MG63 (cell line): ENCODE data around the gene MYBPHL. TPM values are rescaled to one million over a fixed set of nuclear protein-coding genes. Genes with fewer than 3 reads are reported as not detected.
A peak's percentile ranks its signal among the peaks of the same experiment; 100 is the strongest.

Source experiments
- DNase-seq: peaks from one replicate; pipeline ENCODE4 v3.0.0-alpha.2; 2020
- H3K27me3 ChIP-seq: fragments of 250-450 bp; sonication (Bioruptor Pico); 2 replicates; pipeline ENCODE4 v1.5.1; 2020; ENCODE audit warnings: mild to moderate bottlenecking, moderate library complexity
- H3K36me3 ChIP-seq: fragments of 250-450 bp; sonication (Bioruptor Pico); 2 replicates; pipeline ENCODE4 v1.5.1; 2020; ENCODE audit warnings: mild to moderate bottlenecking, moderate library complexity
- H3K4me3 ChIP-seq: fragments of 250-450 bp; sonication (Bioruptor Pico); 2 replicates; pipeline ENCODE4 v1.5.1; 2020; ENCODE audit warnings: mild to moderate bottlenecking, moderate library complexity
- H3K9me3 ChIP-seq: fragments of 250-450 bp; sonication (Bioruptor Pico); 2 replicates; pipeline ENCODE4 v1.5.1; 2020; ENCODE audit warnings: mild to moderate bottlenecking, moderate library complexity
- total RNA-seq: library from RNA; depleted of rRNA; stranded (reverse); fragments of >200 nt; shearing (Covaris generic); gene quantifications from 2 replicates; pipeline ENCODE4 v1.2.3, GENCODE V29; 2014; ENCODE audit warnings: low replicate concordance; rRNA removed

MYBPHL gene, protein sequence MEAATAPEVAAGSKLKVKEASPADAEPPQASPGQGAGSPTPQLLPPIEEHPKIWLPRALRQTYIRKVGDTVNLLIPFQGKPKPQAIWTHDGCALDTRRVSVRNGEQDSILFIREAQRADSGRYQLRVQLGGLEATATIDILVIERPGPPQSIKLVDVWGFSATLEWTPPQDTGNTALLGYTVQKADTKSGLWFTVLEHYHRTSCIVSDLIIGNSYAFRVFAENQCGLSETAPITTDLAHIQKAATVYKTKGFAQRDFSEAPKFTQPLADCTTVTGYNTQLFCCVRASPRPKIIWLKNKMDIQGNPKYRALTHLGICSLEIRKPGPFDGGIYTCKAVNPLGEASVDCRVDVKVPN
- total RNA-seq, result not detected in 2 replicates

DNA sequence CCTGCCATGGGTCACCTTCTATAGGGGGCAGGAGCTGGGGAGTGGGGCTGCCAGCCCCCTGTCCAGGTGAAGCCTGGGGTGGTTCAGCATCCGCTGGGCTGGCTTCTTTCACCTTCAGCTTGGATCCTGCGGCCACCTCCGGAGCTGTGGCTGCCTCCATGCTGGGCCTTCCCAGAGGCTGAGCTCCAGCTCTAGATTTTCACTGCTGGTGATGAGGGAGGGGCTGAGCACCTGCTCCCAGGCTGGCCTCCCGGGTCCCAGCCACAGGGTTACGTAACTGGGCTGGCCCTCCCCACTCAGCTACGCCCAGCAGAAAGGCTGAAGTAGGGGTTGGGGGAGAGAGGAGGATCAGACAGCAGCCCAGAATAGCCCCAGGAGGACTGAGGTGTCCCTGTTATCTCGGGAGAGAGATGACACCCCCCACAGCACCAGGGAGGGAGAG lies at the start of gene MYBPHL:
TSS of gene MYBPHL (minus strand) at position 180 of the 442 bp plus-strand sequence. CDS start at position 160, 20 bp downstream.
- no peaks in the 10 kb centered on the region for H3K9me3 ChIP-seq
- DNase-seq, result no peak

DNA sequence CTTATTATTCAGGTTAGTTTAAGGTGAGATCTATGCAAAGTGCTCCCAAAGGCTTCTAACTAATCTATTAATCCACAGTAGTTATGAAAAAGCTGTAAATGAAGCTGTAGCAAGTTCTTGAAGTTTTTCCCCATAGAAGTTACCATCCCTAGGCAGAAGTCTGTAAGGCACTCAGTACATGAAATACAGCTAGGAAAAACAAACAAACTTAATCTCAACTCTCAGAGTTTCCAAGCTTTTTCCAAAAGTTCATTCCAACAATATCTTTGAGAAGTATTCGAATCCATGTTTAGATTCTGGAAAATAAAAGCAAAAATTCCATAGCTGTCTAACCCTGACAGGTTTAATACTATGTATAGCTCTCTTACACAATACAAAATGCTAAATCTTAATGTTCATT lies 49.7 kb upstream of the MYBPHL start:
- Histone ChIP-seq H3K36me3 (no peaks in the 10 kb centered on the region), H3K27me3 (peaks cover 31% of the 10 kb centered on the region), H3K4me3 (no peak overlapping the region), H3K9me3 (no peaks in the 10 kb centered on the region)
- no peak for DNase-seq

More for the DNA sequence above, at the start of gene MYBPHL:
- no peak within 1 kb of the TSS for H3K4me3 ChIP-seq
- H3K27me3 ChIP-seq, result peaks cover 10% of the 10 kb centered on the region
- no peaks in the 10 kb centered on the region for H3K36me3 ChIP-seq

DNA sequence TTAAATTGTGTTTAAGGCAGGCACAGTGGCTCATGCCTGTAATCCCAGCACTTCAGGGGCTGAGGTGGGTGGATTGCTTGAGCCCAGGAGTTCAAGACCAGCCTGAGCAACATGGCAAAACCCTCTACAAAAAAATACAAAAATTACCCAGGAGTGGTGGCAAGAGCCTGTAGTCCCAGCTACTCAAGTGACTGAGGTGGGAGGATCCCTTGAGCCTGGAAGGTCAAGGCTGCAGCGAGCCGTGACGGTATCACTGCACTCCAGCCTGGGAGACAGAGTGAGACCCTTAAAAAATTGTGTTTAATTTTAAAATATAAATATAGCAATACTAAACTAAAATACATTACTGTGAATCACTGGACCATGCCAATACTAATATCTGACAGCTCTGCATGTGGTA lies 48.1 kb upstream of the MYBPHL start:
- Histone ChIP-seq H3K36me3 (no peaks in the 10 kb centered on the region), H3K9me3 (no peaks in the 10 kb centered on the region), H3K4me3 (no peak overlapping the region), H3K27me3 (peaks cover 31% of the 10 kb centered on the region)
- no peak for DNase-seq

DNA sequence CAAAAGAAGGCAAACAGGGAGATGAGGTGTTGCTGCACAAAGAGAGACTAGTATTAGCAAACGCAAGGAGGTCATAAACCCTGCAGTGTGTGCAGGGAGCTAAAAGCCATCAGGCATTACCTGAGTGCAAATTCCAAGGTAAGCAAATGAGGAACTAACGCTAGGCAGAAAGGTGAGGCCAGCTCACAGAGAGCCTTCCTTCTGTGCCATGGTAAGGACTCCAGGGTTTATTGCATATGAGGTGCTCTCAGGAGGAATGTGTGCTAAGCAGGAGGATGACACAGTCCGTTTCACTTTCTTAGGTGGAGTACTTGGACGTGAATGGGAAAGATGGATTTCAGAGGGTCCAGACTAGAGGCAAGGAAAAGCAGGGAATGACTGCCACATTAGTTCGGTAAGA lies 44.6 kb upstream of the MYBPHL start:
- Histone ChIP-seq H3K9me3 (no peaks in the 10 kb centered on the region), H3K4me3 (no peak overlapping the region), H3K36me3 (no peaks in the 10 kb centered on the region), H3K27me3 (peaks cover 23% of the 10 kb centered on the region)
- DNase-seq, result no peak

DNA sequence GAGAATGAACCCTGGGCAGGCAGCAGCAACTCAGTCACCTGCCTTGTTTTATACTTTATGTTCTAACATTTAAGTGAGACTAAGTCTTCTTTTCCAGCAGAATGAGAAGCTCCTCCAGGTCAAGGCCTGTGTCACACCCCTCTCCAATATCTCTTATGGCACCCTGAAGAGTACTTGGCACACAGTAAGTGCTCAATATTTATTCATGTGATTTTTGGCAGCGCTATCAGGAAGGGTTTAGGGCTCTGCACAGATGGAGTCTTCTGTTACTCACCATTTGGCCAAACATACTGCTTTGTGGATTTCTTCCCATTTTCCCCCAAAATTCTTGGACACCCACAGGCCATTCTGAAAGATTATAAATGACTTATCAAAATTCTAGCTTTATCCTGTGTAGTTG lies 43.8 kb upstream of the MYBPHL start:
- Histone ChIP-seq H3K27me3 (peaks cover 21% of the 10 kb centered on the region), H3K9me3 (no peaks in the 10 kb centered on the region), H3K4me3 (no peak overlapping the region), H3K36me3 (no peaks in the 10 kb centered on the region)
- DNase-seq, result peak; percentile 61

DNA sequence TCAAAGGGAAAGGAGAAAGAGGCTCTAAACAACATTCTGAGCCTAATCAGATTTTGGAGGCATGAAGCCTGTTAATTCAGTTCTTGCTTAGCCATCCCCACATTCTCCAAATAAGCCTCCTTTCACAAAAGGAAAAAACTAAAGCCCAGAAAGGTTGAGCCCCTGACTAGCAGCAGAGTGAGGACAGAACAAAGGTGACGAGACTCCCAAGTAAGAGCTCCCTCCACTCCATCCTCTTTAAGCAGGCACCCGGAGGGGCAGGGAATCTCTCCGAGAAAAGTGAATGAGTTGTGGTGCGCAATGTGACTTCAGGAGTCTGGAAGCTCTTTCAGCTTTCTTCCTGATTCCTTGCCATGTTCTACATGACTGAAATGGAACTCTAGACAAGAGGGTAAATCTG lies 43.4 kb upstream of the MYBPHL start:
- Histone ChIP-seq H3K9me3 (no peaks in the 10 kb centered on the region), H3K4me3 (no peak overlapping the region), H3K36me3 (no peaks in the 10 kb centered on the region), H3K27me3 (peaks cover 21% of the 10 kb centered on the region)
- DNase-seq, result no peak

DNA sequence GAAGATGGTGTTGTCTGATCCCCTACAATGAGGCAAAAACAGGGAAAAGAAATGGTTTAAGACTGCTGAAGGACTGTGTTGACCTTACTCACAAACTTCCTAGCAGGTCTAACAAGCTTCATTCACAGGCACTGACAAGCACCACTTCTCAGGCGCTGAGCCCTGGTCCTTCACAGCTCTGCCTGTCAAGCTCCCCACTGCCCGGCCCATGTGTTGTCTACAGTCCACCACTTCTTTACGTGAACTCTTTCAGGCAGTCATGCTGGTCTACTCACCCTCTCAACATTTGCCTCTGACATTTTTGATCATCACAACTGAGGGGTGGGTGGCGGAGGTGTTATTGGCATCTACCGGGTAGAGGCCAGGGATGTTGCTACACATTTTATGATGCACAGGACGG lies 40.7 kb upstream of the MYBPHL start:
- no peak for DNase-seq
- no peaks in the 10 kb centered on the region for H3K9me3 ChIP-seq
- H3K4me3 ChIP-seq, result no peak overlapping the region
- no peaks in the 10 kb centered on the region for H3K36me3 ChIP-seq
- peaks cover 18% of the 10 kb centered on the region for H3K27me3 ChIP-seq

DNA sequence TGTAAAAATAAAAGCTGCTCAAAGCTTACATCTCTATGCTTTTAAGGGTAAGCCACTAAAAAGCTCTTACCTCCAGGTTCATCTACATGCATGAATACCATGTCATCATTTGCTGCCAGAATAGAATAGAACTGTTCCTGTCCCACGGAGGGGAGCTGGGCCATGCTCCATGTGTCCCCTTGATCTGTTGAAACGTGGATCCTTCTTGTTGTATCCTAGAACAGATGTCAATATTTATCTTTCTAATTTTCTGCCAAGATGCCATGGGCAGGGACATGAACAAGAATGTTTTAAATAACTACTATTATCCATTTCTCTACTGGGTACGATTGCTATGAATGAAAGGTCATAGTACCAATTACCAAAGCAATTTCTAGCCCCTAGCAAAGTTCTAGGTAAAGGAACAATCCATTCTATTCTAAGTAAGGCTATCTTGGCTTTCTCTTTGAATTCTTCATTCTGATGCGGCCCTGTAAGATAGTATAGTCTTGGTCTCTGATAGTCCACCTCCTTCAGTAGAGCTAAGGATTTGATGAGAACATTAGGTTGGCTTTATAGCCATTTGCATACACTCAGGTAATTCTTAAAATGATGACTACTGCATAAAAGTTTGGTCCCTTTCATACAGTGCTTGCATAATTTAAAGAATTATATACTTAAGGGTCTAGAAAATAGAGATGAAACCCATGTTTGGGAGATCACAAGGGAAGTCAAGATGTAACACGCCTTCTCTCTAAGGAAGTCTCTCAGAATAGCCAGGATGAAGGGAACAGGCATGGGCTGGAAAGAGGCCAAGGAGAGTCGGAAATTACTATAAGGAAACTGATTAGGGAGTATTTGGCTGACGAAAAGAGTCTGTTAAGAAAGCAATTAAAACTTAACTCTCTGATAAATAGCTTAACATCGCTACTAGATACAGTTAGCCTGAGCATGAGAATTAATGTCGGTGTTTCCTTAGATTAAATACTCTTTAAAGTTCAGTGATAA lies 35.4 kb upstream of the MYBPHL start:
- DNase-seq, result no peak
- Histone ChIP-seq H3K4me3 (no peak overlapping the region), H3K27me3 (peaks cover 12% of the 10 kb centered on the region; the same call in 1 of the 2 replicates), H3K36me3 (no peaks in the 10 kb centered on the region), H3K9me3 (no peaks in the 10 kb centered on the region)

DNA sequence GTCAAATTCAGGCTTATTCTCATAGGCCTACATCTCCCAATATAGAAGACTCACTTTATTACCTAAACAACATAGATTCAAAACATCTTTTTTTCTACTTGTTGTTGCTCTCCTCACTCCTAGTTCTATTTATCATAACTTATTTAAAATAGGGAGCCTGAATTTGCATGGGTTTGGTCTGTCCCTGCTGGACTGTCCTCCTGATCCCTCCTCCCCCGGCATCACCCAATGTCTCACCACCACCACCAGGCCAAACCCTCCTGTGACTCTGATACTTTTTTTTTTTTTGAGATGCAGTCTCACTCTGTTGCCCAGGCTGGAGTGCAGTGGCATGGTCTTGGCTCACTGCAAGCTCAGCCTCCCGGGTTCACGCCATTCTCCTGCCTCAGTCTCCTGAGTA lies 31.8 kb upstream of the MYBPHL start:
- H3K27me3 ChIP-seq, result peaks cover 9% of the 10 kb centered on the region; the same call in 1 of the 2 replicates
- no peak overlapping the region for H3K4me3 ChIP-seq
- H3K36me3 ChIP-seq, result no peaks in the 10 kb centered on the region
- H3K9me3 ChIP-seq, result no peaks in the 10 kb centered on the region
- DNase-seq, result no peak

DNA sequence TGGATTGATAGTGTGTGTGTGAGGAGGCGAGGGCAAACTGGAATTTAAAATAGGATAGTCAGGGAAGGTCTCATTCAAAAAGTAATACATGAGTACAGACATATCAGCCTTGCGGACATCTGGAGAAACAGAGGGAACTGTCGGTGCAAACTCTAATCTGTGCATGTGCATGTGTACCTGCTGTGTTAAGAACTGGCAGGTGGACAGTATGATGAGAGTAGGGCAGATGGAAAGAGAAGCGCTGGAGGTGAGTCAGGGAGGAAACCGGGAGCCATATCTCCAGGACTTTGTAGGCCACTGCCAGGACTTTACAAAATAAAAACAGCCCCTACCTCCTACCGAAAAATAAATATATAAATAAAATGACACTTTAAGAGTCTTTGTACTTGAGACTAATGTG lies 31.3 kb upstream of the MYBPHL start:
- H3K36me3 ChIP-seq, result no peaks in the 10 kb centered on the region
- H3K27me3 ChIP-seq, result peaks cover 9% of the 10 kb centered on the region; the same call in 1 of the 2 replicates
- no peak overlapping the region for H3K4me3 ChIP-seq
- no peak for DNase-seq
- peaks cover 2% of the 10 kb centered on the region for H3K9me3 ChIP-seq

DNA sequence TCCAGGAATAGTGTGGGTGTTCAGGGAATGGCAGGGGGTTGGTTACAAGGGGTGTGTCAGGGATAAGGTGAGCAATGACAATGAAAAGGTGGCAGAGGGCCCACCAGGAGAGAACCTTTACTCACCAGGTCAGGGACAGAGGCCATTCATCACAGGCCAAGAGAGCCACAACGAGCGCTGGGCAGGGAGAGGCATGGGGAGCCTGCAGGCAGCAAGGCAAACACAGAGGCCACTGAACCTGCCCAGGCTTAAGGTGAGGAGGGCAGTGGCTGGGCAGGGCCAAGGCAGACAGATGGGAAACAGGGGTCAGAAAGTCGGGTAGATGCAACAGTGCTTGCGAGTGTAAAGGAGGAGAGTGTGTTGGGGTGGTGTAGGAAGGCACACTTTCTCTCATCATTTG lies 28.3 kb upstream of the MYBPHL start:
- Histone ChIP-seq H3K27me3 (no peaks in the 10 kb centered on the region), H3K9me3 (peaks cover 27% of the 10 kb centered on the region), H3K4me3 (no peak overlapping the region), H3K36me3 (no peaks in the 10 kb centered on the region)
- no peak for DNase-seq

DNA sequence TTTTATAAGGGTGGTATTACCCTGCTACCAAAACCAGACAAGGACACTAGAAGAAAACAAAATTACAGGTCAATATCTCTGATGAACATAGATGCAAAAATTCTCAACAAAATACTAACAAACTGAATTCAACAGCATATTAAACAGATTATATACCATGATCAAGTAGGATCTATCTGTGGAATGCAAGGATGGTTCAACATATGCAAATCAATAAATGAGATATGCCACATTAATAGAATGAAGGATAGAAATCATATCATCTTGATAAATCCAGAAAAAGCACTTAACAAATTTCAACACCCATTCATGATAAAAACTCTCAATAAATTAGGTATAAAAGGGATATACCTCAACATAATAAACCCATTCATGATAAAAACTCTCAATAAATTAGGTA lies 24.3 kb upstream of the MYBPHL start:
- Histone ChIP-seq H3K9me3 (peaks cover 27% of the 10 kb centered on the region), H3K27me3 (peaks cover 2% of the 10 kb centered on the region; the same call in 1 of the 2 replicates), H3K4me3 (no peak overlapping the region), H3K36me3 (no peaks in the 10 kb centered on the region)
- DNase-seq, result no peak

DNA sequence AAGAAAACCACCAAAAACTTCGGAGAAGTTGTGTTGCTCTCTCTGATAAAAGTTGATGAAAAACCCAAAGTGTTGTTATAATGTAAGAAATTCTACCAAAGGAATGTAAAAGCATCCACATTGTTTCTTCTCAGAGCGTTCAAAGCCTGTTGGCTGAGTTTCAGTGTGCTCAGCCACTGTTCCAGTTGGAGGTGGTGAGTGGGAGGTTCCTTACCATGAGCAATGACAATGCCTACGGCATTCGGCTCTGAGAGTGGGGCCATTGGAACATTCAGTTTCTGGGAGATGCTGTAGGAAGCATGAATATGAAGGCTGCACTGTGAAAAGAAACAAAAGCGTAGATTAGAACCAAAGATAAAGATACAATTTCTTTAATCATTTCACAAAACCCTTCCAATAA lies 20.5 kb upstream of the MYBPHL start:
- Histone ChIP-seq H3K4me3 (no peak overlapping the region), H3K9me3 (peaks cover 19% of the 10 kb centered on the region), H3K27me3 (peaks cover 20% of the 10 kb centered on the region), H3K36me3 (no peaks in the 10 kb centered on the region)
- DNase-seq, result no peak

DNA sequence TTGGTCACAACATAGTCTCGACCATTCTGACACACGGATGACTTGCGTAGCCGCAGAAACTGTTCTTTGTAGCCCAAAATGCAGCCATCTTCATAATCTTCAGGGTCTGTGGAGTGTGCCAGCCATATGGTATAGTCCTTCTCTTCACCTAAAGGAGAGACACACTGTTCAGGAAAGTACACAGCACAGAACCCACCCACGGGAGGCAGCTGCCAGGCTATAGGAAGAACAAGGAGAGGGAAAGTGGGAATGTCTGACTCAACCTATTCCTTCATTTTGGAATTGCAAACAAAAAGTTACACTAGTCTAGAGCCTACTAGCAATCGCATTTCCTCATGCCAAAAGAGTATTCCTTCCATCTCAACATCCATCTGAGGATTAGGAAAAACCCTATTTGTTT lies 16.2 kb upstream of the MYBPHL start:
- Histone ChIP-seq H3K27me3 (peaks cover 38% of the 10 kb centered on the region), H3K9me3 (no peaks in the 10 kb centered on the region), H3K36me3 (no peaks in the 10 kb centered on the region), H3K4me3 (no peak overlapping the region)
- no peak for DNase-seq

DNA sequence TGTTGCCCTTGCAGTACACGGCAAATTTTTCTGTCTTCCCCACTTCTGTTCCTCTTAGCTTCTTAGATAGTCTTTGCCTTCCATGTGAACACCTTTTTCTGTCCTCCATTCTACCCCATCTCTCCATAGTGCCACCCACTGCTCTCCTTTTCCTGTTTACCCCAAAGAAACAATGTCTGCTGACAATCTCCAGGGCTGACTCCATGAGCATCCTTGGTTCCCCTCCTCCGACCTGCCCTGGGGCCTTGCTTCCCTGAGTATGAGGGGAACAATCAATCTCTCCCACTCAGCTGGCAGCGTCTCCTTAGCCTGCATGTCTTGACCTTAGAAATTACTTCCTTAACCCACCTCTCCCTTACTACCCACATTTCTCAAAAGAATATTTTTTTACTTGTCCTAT lies 12.3 kb upstream of the MYBPHL start:
- H3K4me3 ChIP-seq, result no peak overlapping the region
- no peaks in the 10 kb centered on the region for H3K9me3 ChIP-seq
- H3K27me3 ChIP-seq, result peaks cover 33% of the 10 kb centered on the region
- H3K36me3 ChIP-seq, result no peaks in the 10 kb centered on the region
- DNase-seq, result no peak

DNA sequence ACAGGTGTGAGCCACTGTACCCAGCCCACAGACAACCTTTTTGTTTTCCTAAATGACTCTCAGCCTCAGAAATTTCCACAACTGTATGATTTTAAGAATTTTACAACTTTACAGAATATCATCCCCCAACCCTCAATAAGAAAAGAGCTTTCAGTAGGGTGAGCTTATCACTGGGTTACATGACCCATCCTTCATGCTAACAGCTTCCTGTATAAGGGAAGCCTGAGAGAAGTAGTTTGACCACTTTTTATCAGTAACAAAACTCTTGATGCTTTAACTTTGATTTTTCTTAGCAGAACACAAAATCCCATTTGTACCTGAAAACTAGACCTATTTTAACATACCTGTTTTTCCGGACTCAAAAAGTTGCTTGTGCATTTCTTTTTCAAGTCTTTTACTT lies 9.7 kb upstream of the MYBPHL start:
- Histone ChIP-seq H3K27me3 (peaks cover 32% of the 10 kb centered on the region), H3K9me3 (no peaks in the 10 kb centered on the region), H3K36me3 (no peaks in the 10 kb centered on the region), H3K4me3 (no peak overlapping the region)
- DNase-seq, result no peak

DNA sequence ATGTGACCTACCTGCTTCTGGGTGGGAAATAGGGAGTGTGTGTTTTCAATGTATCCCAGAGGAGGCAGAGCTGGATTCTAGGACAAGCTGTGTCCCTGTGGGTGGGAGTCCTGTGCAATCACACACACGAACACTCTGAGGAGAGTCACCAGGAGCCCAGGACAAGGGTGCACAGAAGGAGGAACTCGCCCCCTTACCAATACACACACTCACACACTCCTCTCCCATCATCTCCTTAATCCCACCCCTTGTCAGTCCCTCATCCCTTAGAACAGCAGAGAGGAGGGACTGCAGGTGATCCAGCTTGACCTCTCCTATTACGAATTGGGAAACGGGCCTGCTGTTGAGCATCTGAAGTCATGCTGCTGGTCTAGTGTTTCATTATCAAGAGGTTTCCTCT lies 8.5 kb upstream of the MYBPHL start:
- Histone ChIP-seq H3K4me3 (no peak overlapping the region), H3K36me3 (no peaks in the 10 kb centered on the region), H3K27me3 (peaks cover 21% of the 10 kb centered on the region), H3K9me3 (no peaks in the 10 kb centered on the region)
- DNase-seq, result no peak
